OCI-LY1 (cell line): Measurements from ENCODE around the gene CORO2B.

Experiments
- H2AFZ ChIP-seq: fragments of 200-600 bp; sonication (generic), shearing (Covaris generic); 2 replicates; pipeline ENCODE4 v1.6.0; 2014; ENCODE audit warnings: antibody characterized with exemption, mild to moderate bottlenecking, low read length
- H3F3A ChIP-seq: fragments of 200-600 bp; sonication (generic), shearing (Covaris generic); 2 replicates; pipeline ENCODE4 v1.6.0; 2014; ENCODE audit warnings: mild to moderate bottlenecking, antibody characterized with exemption, low read length, moderate library complexity; ENCODE audit not compliant: insufficient read depth
- H3K27ac ChIP-seq: fragments of 200-600 bp; sonication (generic); 2 replicates; pipeline ENCODE4 v1.5.1; 2014; ENCODE audit warnings: low read length, mixed run types, mild to moderate bottlenecking, low read depth; ENCODE audit not compliant: poor library complexity, severe bottlenecking
- H3K27me3 ChIP-seq: fragments of 200-600 bp; sonication (generic); 2 replicates; pipeline ENCODE4 v1.6.0; 2014; ENCODE audit warnings: antibody characterized with exemption, mild to moderate bottlenecking, low read length, moderate library complexity; ENCODE audit not compliant: insufficient read depth
- H3K36me3 ChIP-seq: fragments of 200-600 bp; sonication (generic); 2 replicates; pipeline ENCODE4 v1.6.1; 2014; ENCODE audit warnings: mild to moderate bottlenecking, antibody characterized with exemption, low read length, moderate library complexity, mixed read lengths; ENCODE audit not compliant: insufficient read depth
- H3K4me1 ChIP-seq: fragments of 200-600 bp; sonication (generic); 2 replicates; pipeline ENCODE4 v1.5.1; 2014; ENCODE audit warnings: mild to moderate bottlenecking, low read length, moderate library complexity; ENCODE audit not compliant: insufficient read depth, severe bottlenecking
- H3K4me2 ChIP-seq: fragments of 200-600 bp; sonication (generic), shearing (Covaris generic); 2 replicates; pipeline ENCODE4 v1.6.1; 2014; ENCODE audit warnings: low read length
- H3K4me3 ChIP-seq: fragments of 200-600 bp; sonication (generic); 2 replicates; pipeline ENCODE4 v1.5.1; 2014; ENCODE audit warnings: low read length, low read depth, mild to moderate bottlenecking, mixed read lengths; ENCODE audit not compliant: poor library complexity, severe bottlenecking
- H3K79me2 ChIP-seq: fragments of 200-600 bp; shearing (Covaris generic); 2 replicates; pipeline ENCODE4 v1.6.1; 2016; ENCODE audit warnings: mixed run types, low read length, mixed read lengths; ENCODE audit not compliant: insufficient read depth
- H3K9ac ChIP-seq: fragments of 200-600 bp; sonication (generic), shearing (Covaris generic); 2 replicates; pipeline ENCODE4 v1.6.1; 2014; ENCODE audit warnings: mild to moderate bottlenecking, low read length, mixed read lengths
- H3K9me2 ChIP-seq: fragments of 200-600 bp; sonication (generic), shearing (Covaris generic); 2 replicates; pipeline ENCODE4 v1.6.1; 2014; ENCODE audit warnings: low read depth, mild to moderate bottlenecking, low read length, mixed read lengths
- H3K9me3 ChIP-seq: fragments of 200-600 bp; shearing (Covaris generic); 2 replicates; pipeline ENCODE4 v1.6.1; 2014; ENCODE audit warnings: low read length, mixed read lengths
- H4K20me1 ChIP-seq: fragments of 200-600 bp; sonication (generic), shearing (Covaris generic); 2 replicates; pipeline ENCODE4 v1.6.0; 2016; ENCODE audit warnings: mild to moderate bottlenecking, low read length; ENCODE audit not compliant: insufficient read depth
- CTCF ChIP-seq: fragments of 200-600 bp; sonication (generic), shearing (Covaris generic); IDR thresholded peaks from 2 replicates; pipeline ENCODE4 v1.5.1; 2017; ENCODE audit warnings: mild to moderate bottlenecking, antibody characterized with exemption, low read length, moderate library complexity, mixed read lengths
- EZH2 ChIP-seq: fragments of 200-600 bp; sonication (generic), shearing (Covaris generic); IDR thresholded peaks from 2 replicates; pipeline ENCODE4 v1.8.0; 2017; ENCODE audit warnings: borderline replicate concordance, mixed run types, mild to moderate bottlenecking, antibody characterized with exemption, low read length, moderate library complexity, mixed read lengths

CORO2B gene

GRCh38 chr15:68763063-68763462 is 184.3 kb downstream of the CORO2B start:
- no peak overlapping the region for H2AFZ ChIP-seq
- TF ChIP-seq EZH2 (no peak), CTCF (no peak)
- no peaks in the 10 kb centered on the region for H3K9me2 ChIP-seq
- H3K4me1 ChIP-seq = no peaks in the 10 kb centered on the region
- H3K4me2 ChIP-seq = no peak overlapping the region
- H3K9ac ChIP-seq = no peak overlapping the region
- no peaks in the 10 kb centered on the region for H4K20me1 ChIP-seq
- no peak overlapping the region for H3K4me3 ChIP-seq
- no peaks in the 10 kb centered on the region for H3K36me3 ChIP-seq
- H3K27me3 ChIP-seq = no peaks in the 10 kb centered on the region
- no peaks in the 10 kb centered on the region for H3F3A ChIP-seq
- no peaks in the 10 kb centered on the region for H3K79me2 ChIP-seq
- no peaks in the 10 kb centered on the region for H3K9me3 ChIP-seq
- H3K27ac ChIP-seq = no peak overlapping the region

- no peaks in the 10 kb centered on the region for H3K27me3 ChIP-seq
- H3K9me2 ChIP-seq = no peaks in the 10 kb centered on the region
- H3K4me1 ChIP-seq = no peaks in the 10 kb centered on the region
- TF ChIP-seq CTCF (no peak), EZH2 (no peak)
- H3K9me3 ChIP-seq = no peaks in the 10 kb centered on the region
- H4K20me1 ChIP-seq = no peaks in the 10 kb centered on the region
- H3K79me2 ChIP-seq = no peaks in the 10 kb centered on the region
- no peak overlapping the region for H3K27ac ChIP-seq
- H3K4me2 ChIP-seq = no peak overlapping the region
- no peak overlapping the region for H3K9ac ChIP-seq
- H2AFZ ChIP-seq = no peak overlapping the region
- no peaks in the 10 kb centered on the region for H3K36me3 ChIP-seq
- H3F3A ChIP-seq = no peaks in the 10 kb centered on the region
- H3K4me3 ChIP-seq = no peak overlapping the region
Measured at GRCh38 chr15:68764090-68764489, 185.3 kb downstream of the CORO2B start.

- no peak overlapping the region for H3K27ac ChIP-seq
Measured at GRCh38 chr15:68765602-68766368, 187.0 kb downstream of the CORO2B start.

More at GRCh38 chr15:68765602-68766368, 187.0 kb downstream of the CORO2B start:
- Histone ChIP-seq H3K4me1 (no peaks in the 10 kb centered on the region), H2AFZ (no peak overlapping the region), H3K4me3 (no peak overlapping the region), H3K9me3 (no peaks in the 10 kb centered on the region), H3F3A (no peaks in the 10 kb centered on the region), H3K36me3 (no peaks in the 10 kb centered on the region), H3K27me3 (no peaks in the 10 kb centered on the region), H3K4me2 (no peak overlapping the region), H3K9me2 (no peaks in the 10 kb centered on the region), H4K20me1 (no peaks in the 10 kb centered on the region), H3K9ac (no peak overlapping the region), H3K79me2 (no peaks in the 10 kb centered on the region)
- TF ChIP-seq CTCF (no peak), EZH2 (no peak)
